Keratinocyte (primary cell): ENCODE measurements around the gene SPACA7. TPM values are rescaled to one million over a fixed set of nuclear protein-coding genes. Genes with fewer than 3 reads are reported as not detected.

ENCODE experiments used
- DNase-seq: peaks from one replicate; pipeline ENCODE4 v3.0.0-alpha.2; 2011; ENCODE audit warnings: low read depth, missing footprints, low spot score
- FAIRE-seq: peaks from 2 replicates; lab custom pipeline; 2011; peaks lifted over from hg19 to GRCh38; lab: Jason Lieb, UNC
- H2AFZ ChIP-seq: 2 replicates; pipeline ENCODE4 v1.6.0; 2012; ENCODE audit warnings: low read length, control low read depth, inconsistent platforms; ENCODE audit not compliant: control insufficient read depth
- H3K27ac ChIP-seq: 2 replicates; pipeline ENCODE4 v1.5.1; 2011; ENCODE audit warnings: low read length; ENCODE audit not compliant: control insufficient read depth, insufficient read depth
- H3K27me3 ChIP-seq: 3 replicates; pipeline ENCODE4 v1.6.0; 2011; ENCODE audit warnings: low read length; ENCODE audit not compliant: control insufficient read depth, insufficient read depth; ENCODE audit errors: extremely low read depth
- H3K36me3 ChIP-seq, 2 experiments: 2 replicates in 1 of 2; 3 replicates in 1 of 2; pipeline ENCODE4 v1.5.1; 2011; ENCODE audit warnings: low read length in 2 of 2, mild to moderate bottlenecking in 1 of 2; ENCODE audit not compliant: control insufficient read depth in 2 of 2, insufficient read depth in 2 of 2; ENCODE audit errors: extremely low read depth in 1 of 2
- H3K4me1 ChIP-seq: 3 replicates; pipeline ENCODE4 v1.5.1; 2011; ENCODE audit warnings: low read length; ENCODE audit not compliant: control insufficient read depth, insufficient read depth; ENCODE audit errors: extremely low read depth
- H3K4me2 ChIP-seq: 3 replicates; pipeline ENCODE4 v1.6.0; 2011; ENCODE audit warnings: low read depth, low read length; ENCODE audit not compliant: control insufficient read depth, insufficient read depth; ENCODE audit errors: extremely low read depth
- H3K4me3 ChIP-seq, 3 experiments: fragments of 200-600 bp in 1 of 3; sonication (generic) in 1 of 3; 2 replicates in 2 of 3; 3 replicates in 1 of 3; pipeline ENCODE4 v1.5.1; 2011 to 2016; ENCODE audit warnings: low read length in 3 of 3, mild to moderate bottlenecking in 3 of 3, control low read depth in 2 of 3, inconsistent platforms in 1 of 3, low read depth in 1 of 3, mixed read lengths in 1 of 3, mixed run types in 1 of 3, moderate library complexity in 1 of 3; ENCODE audit not compliant: control insufficient read depth in 2 of 3, insufficient read depth in 2 of 3; ENCODE audit errors: extremely low read depth in 1 of 3
- H3K79me2 ChIP-seq: 2 replicates; pipeline ENCODE4 v1.6.0; 2012; ENCODE audit warnings: low read length; ENCODE audit not compliant: control insufficient read depth, insufficient read depth
- H3K9ac ChIP-seq: 3 replicates; pipeline ENCODE4 v1.6.0; 2011; ENCODE audit warnings: low read length; ENCODE audit not compliant: control insufficient read depth, insufficient read depth; ENCODE audit errors: extremely low read depth
- H3K9me1 ChIP-seq: 3 replicates; pipeline ENCODE4 v1.6.0; 2011; ENCODE audit warnings: low read length; ENCODE audit not compliant: control insufficient read depth, insufficient read depth; ENCODE audit errors: extremely low read depth
- H3K9me3 ChIP-seq: 2 replicates; pipeline ENCODE4 v1.5.1; 2012; ENCODE audit warnings: low read depth, low read length; ENCODE audit not compliant: control insufficient read depth
- H4K20me1 ChIP-seq: 3 replicates; pipeline ENCODE4 v1.6.0; 2011; ENCODE audit warnings: low read length; ENCODE audit not compliant: control insufficient read depth, insufficient read depth; ENCODE audit errors: extremely low read depth
- EZH2 ChIP-seq: IDR thresholded peaks from one replicate; pipeline ENCODE4 v1.6.1; 2012; ENCODE audit warnings: inconsistent platforms, mild to moderate bottlenecking, low read length, moderate library complexity
- dilution Hi-C: fragments of 300-500 bp; cut with MboI; formaldehyde crosslinking; loops from one replicate; pipeline ENCODE4 v1.7.0; 2020; ENCODE audit warnings: low sequenced_read_pairs; ENCODE audit not compliant: extremely low pct_ligation_motif_present
- polyA plus RNA-seq, 5 experiments: library from polyadenylated mRNA; depleted of rRNA in 3 of 5; stranded (reverse) in 3 of 5; stranded (forward) in 1 of 5; unstranded in 1 of 5; fragments of >200 nt; gene quantifications; 1 replicate in 1 of 5; 2 replicates in 3 of 5; 3 replicates in 1 of 5; pipeline versions ENCODE4 v1.2.1 to v1.2.3, GENCODE V29; 2011 to 2012; ENCODE audit warnings: missing spikeins in 2 of 5, low read depth in 1 of 5, low replicate concordance in 1 of 5
- TF ChIP-seq, protein P1 (sequence below), 3 experiments: IDR thresholded peaks in 1 of 3; conservative IDR thresholded peaks in 1 of 3; optimal IDR thresholded peaks in 1 of 3; 2 replicates in 2 of 3; 3 replicates in 1 of 3; pipeline versions ENCODE3 to v1.5.1; 2011; ENCODE audit warnings: low read length in 3 of 3, mild to moderate bottlenecking in 3 of 3, moderate library complexity in 2 of 3, control low read depth in 1 of 3, inconsistent platforms in 1 of 3; ENCODE audit not compliant: insufficient read depth in 2 of 3; ENCODE audit errors: extremely low read depth in 1 of 3

SPACA7 gene
- polyA plus RNA-seq, 1 donor (not counting 4 experiments of a cell fraction or from before 2014, with no cell fraction given) = not detected

GRCh38 chr13:112328936-112329335 is 47.2 kb upstream of the SPACA7 start:
- FAIRE-seq (no peak), DNase-seq (no peak)
- Histone ChIP-seq H3K4me1 (no peaks in the 10 kb centered on the region), H3K4me2 (no peak overlapping the region), H3K9ac (no peak overlapping the region), H3K27me3 (peaks cover 23% of the 10 kb centered on the region), H4K20me1 (no peaks in the 10 kb centered on the region), H3K36me3 (no peaks in the 10 kb centered on the region), H3K79me2 (no peaks in the 10 kb centered on the region), H3K9me1 (no peaks in the 10 kb centered on the region), H3K4me3 (no peak overlapping the region), H2AFZ (no peak overlapping the region), H3K9me3 (peaks cover 8% of the 10 kb centered on the region), H3K27ac (no peak overlapping the region)
- TF ChIP-seq, protein P1, sequence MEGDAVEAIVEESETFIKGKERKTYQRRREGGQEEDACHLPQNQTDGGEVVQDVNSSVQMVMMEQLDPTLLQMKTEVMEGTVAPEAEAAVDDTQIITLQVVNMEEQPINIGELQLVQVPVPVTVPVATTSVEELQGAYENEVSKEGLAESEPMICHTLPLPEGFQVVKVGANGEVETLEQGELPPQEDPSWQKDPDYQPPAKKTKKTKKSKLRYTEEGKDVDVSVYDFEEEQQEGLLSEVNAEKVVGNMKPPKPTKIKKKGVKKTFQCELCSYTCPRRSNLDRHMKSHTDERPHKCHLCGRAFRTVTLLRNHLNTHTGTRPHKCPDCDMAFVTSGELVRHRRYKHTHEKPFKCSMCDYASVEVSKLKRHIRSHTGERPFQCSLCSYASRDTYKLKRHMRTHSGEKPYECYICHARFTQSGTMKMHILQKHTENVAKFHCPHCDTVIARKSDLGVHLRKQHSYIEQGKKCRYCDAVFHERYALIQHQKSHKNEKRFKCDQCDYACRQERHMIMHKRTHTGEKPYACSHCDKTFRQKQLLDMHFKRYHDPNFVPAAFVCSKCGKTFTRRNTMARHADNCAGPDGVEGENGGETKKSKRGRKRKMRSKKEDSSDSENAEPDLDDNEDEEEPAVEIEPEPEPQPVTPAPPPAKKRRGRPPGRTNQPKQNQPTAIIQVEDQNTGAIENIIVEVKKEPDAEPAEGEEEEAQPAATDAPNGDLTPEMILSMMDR (optimal IDR thresholded peaks at IDR 0.05 in 1 of 3, IDR thresholded peaks at IDR 0.05 in 1 of 3, conservative IDR thresholded peaks at IDR 0.05 in 1 of 3; ENCODE audit: extremely low read depth in 1 of 3, insufficient read depth in 2 of 3, low read length in 3 of 3) = no peak
- TF ChIP-seq EZH2 = no peak
- dilution Hi-C loops = no loop called here

GRCh38 chr13:112329376-112329775 is 46.8 kb upstream of the SPACA7 start:
- Histone ChIP-seq H3K27me3 (peaks cover 23% of the 10 kb centered on the region), H3K9me1 (no peaks in the 10 kb centered on the region), H2AFZ (no peak overlapping the region), H3K9me3 (peaks cover 8% of the 10 kb centered on the region), H3K4me3 (no peak overlapping the region), H3K4me1 (no peaks in the 10 kb centered on the region), H3K4me2 (no peak overlapping the region), H3K27ac (no peak overlapping the region), H4K20me1 (no peaks in the 10 kb centered on the region), H3K9ac (no peak overlapping the region), H3K36me3 (no peaks in the 10 kb centered on the region), H3K79me2 (no peaks in the 10 kb centered on the region)
- TF ChIP-seq, protein P1 (optimal IDR thresholded peaks at IDR 0.05 in 1 of 3, IDR thresholded peaks at IDR 0.05 in 1 of 3, conservative IDR thresholded peaks at IDR 0.05 in 1 of 3; ENCODE audit: extremely low read depth in 1 of 3, insufficient read depth in 2 of 3, low read length in 3 of 3) = no peak
- dilution Hi-C loops = no loop called here
- FAIRE-seq (no peak), DNase-seq (no peak)
